SU-DHL-6 (cell line): ENCODE data around the gene CACNG7.

Source experiments
- H2AFZ ChIP-seq: fragments of 200-600 bp; sonication (generic); 2 replicates; pipeline ENCODE4 v1.6.1; 2014; ENCODE audit warnings: low read depth, mild to moderate bottlenecking, moderate library complexity, mixed read lengths, antibody characterized with exemption, low read length; ENCODE audit not compliant: severe bottlenecking
- H3F3A ChIP-seq: fragments of 200-600 bp; shearing (Covaris generic); 2 replicates; pipeline ENCODE4 v1.6.0; 2016; ENCODE audit warnings: antibody characterized with exemption, mild to moderate bottlenecking; ENCODE audit not compliant: insufficient read depth
- H3K27ac ChIP-seq: fragments of 200-600 bp; sonication (generic); 2 replicates; pipeline ENCODE4 v1.5.1; 2016; ENCODE audit warnings: low read depth, mild to moderate bottlenecking, low read length, moderate library complexity, mixed read lengths
- H3K27me3 ChIP-seq: fragments of 200-600 bp; sonication (generic), shearing (Covaris generic); 2 replicates; pipeline ENCODE4 v1.6.0; 2014; ENCODE audit warnings: mild to moderate bottlenecking, low read length
- H3K36me3 ChIP-seq: fragments of 200-600 bp; sonication (generic); 2 replicates; pipeline ENCODE4 v1.6.1; 2014; ENCODE audit warnings: mild to moderate bottlenecking, low read length, mixed read lengths
- H3K4me2 ChIP-seq: fragments of 300-600, 200-600 bp; shearing (Covaris generic), sonication (generic); 2 replicates; pipeline ENCODE4 v1.6.0; 2014; ENCODE audit warnings: low read length, low read depth, mild to moderate bottlenecking; ENCODE audit not compliant: poor library complexity, severe bottlenecking
- H3K4me3 ChIP-seq: fragments of 200-600 bp; sonication (generic); 2 replicates; pipeline ENCODE4 v1.5.1; 2014; ENCODE audit warnings: antibody characterized with exemption, low read length, mild to moderate bottlenecking, mixed read lengths; ENCODE audit not compliant: insufficient read depth, poor library complexity, severe bottlenecking
- H3K79me2 ChIP-seq: fragments of 200-600 bp; sonication (generic); 2 replicates; pipeline ENCODE4 v1.6.1; 2014; ENCODE audit warnings: mild to moderate bottlenecking, low read length, moderate library complexity; ENCODE audit not compliant: insufficient read depth
- H3K9ac ChIP-seq: fragments of 200-600 bp; sonication (generic); 2 replicates; pipeline ENCODE4 v1.7.0; 2014; ENCODE audit warnings: mild to moderate bottlenecking, low read length
- H3K9me2 ChIP-seq: fragments of 200-600 bp; sonication (generic); replicated peaks from 2 replicates; pipeline ENCODE4 v1.6.1; 2014; ENCODE audit warnings: low read length; ENCODE audit not compliant: insufficient read depth
- H3K9me3 ChIP-seq: fragments of 200-600 bp; sonication (generic); 2 replicates; pipeline ENCODE4 v1.6.1; 2014; ENCODE audit warnings: low read length, mixed read lengths; ENCODE audit not compliant: insufficient read depth
- H4K20me1 ChIP-seq: fragments of 200-600 bp; sonication (generic); 2 replicates; pipeline ENCODE4 v1.6.1; 2014; ENCODE audit warnings: low read depth, mild to moderate bottlenecking, antibody characterized with exemption, low read length, moderate library complexity, mixed read lengths
- CTCF ChIP-seq: fragments of 200-600 bp; sonication (generic); IDR thresholded peaks from one replicate; pipeline ENCODE4 v1.5.1; 2017; ENCODE audit warnings: antibody characterized with exemption, mild to moderate bottlenecking, low read length, moderate library complexity; ENCODE audit not compliant: insufficient read depth, poor library complexity, severe bottlenecking
- EZH2phosphoT487 ChIP-seq: fragments of 200-600 bp; sonication (generic), shearing (Covaris generic); conservative IDR thresholded peaks from 2 replicates; pipeline ENCODE4 v1.6.1; 2018; ENCODE audit warnings: mild to moderate bottlenecking, antibody characterized with exemption, low read length, moderate library complexity, mixed read lengths

Gene CACNG7

GRCh38 chr19:53908935-53909415 lies at the start of gene CACNG7:
CACNG7 (plus strand) TSS chr19:53909278; CDS start chr19:53912832, 3,554 bp downstream.
- H3K4me3 ChIP-seq: no peak within 1 kb of the TSS
- no peaks in the 10 kb centered on the region for H3F3A ChIP-seq
- no peaks in the 10 kb centered on the region for H3K27me3 ChIP-seq
- H3K9me2 ChIP-seq: no peaks in the 10 kb centered on the region
- H3K79me2 ChIP-seq: no peaks in the 10 kb centered on the region
- no peaks in the 10 kb centered on the region for H4K20me1 ChIP-seq
- no peak within 1 kb of the TSS for H3K4me2 ChIP-seq
- no peaks in the 10 kb centered on the region for H3K36me3 ChIP-seq
- TF ChIP-seq EZH2phosphoT487: no peak
- H3K9me3 ChIP-seq: no peaks in the 10 kb centered on the region
- no peak within 1 kb of the TSS for H2AFZ ChIP-seq
- no peak within 1 kb of the TSS for H3K27ac ChIP-seq
- H3K9ac ChIP-seq: no peak within 1 kb of the TSS

GRCh38 chr19:53864308-53864836 lies 44.7 kb upstream of the CACNG7 start:
- H3K9ac ChIP-seq: no peak overlapping the region
- H3F3A ChIP-seq: no peaks in the 10 kb centered on the region
- no peak overlapping the region for H2AFZ ChIP-seq
- no peaks in the 10 kb centered on the region for H3K9me2 ChIP-seq
- no peaks in the 10 kb centered on the region for H3K27me3 ChIP-seq
- H4K20me1 ChIP-seq: no peaks in the 10 kb centered on the region
- H3K4me2 ChIP-seq: no peak overlapping the region
- TF ChIP-seq EZH2phosphoT487: no peak
- H3K79me2 ChIP-seq: no peaks in the 10 kb centered on the region
- no peaks in the 10 kb centered on the region for H3K9me3 ChIP-seq
- no peak overlapping the region for H3K27ac ChIP-seq
- H3K36me3 ChIP-seq: no peaks in the 10 kb centered on the region
- H3K4me3 ChIP-seq: no peak overlapping the region

- Histone ChIP-seq H3K79me2 (no peaks in the 10 kb centered on the region), H4K20me1 (no peaks in the 10 kb centered on the region), H3K9me2 (no peaks in the 10 kb centered on the region), H3K27ac (no peak overlapping the region), H3K4me2 (no peak overlapping the region), H3K27me3 (no peaks in the 10 kb centered on the region), H3K36me3 (no peaks in the 10 kb centered on the region), H3K9me3 (no peaks in the 10 kb centered on the region), H3F3A (no peaks in the 10 kb centered on the region), H3K9ac (no peak overlapping the region), H3K4me3 (no peak overlapping the region), H2AFZ (no peak overlapping the region)
- TF ChIP-seq EZH2phosphoT487 (no peak), CTCF (no peak)
Observed at GRCh38 chr19:53865523-53865917, 43.6 kb upstream of the CACNG7 start.

- Histone ChIP-seq H3K27ac (no peak overlapping the region), H3K9me3 (no peaks in the 10 kb centered on the region), H3K4me2 (no peak overlapping the region), H3K27me3 (no peaks in the 10 kb centered on the region), H3K9ac (no peak overlapping the region), H2AFZ (no peak overlapping the region), H3K36me3 (no peaks in the 10 kb centered on the region), H3F3A (no peaks in the 10 kb centered on the region), H3K9me2 (no peaks in the 10 kb centered on the region), H4K20me1 (no peaks in the 10 kb centered on the region), H3K4me3 (no peak overlapping the region), H3K79me2 (no peaks in the 10 kb centered on the region)
- no peak for TF ChIP-seq EZH2phosphoT487
- TF ChIP-seq CTCF: no peak
Observed at GRCh38 chr19:53865918-53866864, 42.9 kb upstream of the CACNG7 start.
